SH-SY5Y (cell line): Measurements from ENCODE around the gene ANO4.

Experiments
- GATA2 ChIP-seq: IDR thresholded peaks from 2 replicates; pipeline ENCODE4 v1.6.1; 2011; ENCODE audit warnings: mild to moderate bottlenecking, low read depth, low read length
- GATA3 ChIP-seq: IDR thresholded peaks from 2 replicates; pipeline ENCODE4 v1.6.1; 2011; ENCODE audit warnings: low read depth, mild to moderate bottlenecking, low read length, moderate library complexity

DNA sequence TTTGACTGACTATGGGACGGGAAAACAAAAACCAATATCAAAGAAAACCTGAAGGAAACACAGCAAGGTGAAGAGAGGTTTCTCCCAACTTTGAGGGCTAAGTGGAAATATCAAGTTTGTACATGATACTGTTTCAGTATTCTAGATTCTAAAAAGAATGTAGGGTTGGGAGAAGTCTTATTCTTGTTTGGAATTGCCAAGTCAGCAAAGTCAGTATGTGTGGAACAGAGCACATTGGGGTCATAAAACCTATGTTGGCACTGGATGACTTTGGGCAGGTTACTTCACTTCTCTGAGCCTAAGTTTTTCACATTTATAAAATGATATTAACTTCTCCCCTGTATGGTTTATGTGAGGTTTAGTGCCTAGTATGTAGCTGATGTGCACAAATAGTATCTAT, 182.2 kb downstream of the ANO4 start:
- TF ChIP-seq GATA3 (no peak), GATA2 (no peak)
